GM12878 (cell line): ENCODE measurements around the gene UBTF. TPM values are rescaled to one million over a fixed set of nuclear protein-coding genes. Genes with fewer than 3 reads are reported as not detected.

ENCODE experiments used
- ATAC-seq: fragments of 200-7000 bp; cut with Tn5 transposase; 3 replicates; pipeline ENCODE4 v1.9.1; 2020; ENCODE audit warnings: mild to moderate bottlenecking, moderate library complexity
- BruUV-seq: library from RNA; stranded (reverse); fragments of 400-500 nt; replicated peaks from 2 replicates; lab custom pipeline; 2021; lab: Mats Ljungman, UMichigan
- CTCF ChIA-PET: fragments of 300-600 bp; sonication (Branson Sonifier 250); formaldehyde crosslinking; extraction: SDS; loops from one replicate; lab custom pipeline; 2021; ENCODE audit warnings: inconsistent platforms; lab: Yijun Ruan, JAX
- POLR2A ChIA-PET: fragments of 350-600 bp; formaldehyde crosslinking; extraction: SDS; loops from one replicate; lab custom pipeline; 2021; ENCODE audit warnings: inconsistent platforms; lab: Charles Lee
- RAD21 ChIA-PET: fragments of 300-600 bp; sonication (Branson Sonifier 250); formaldehyde crosslinking; loops from one replicate; lab custom pipeline; 2023; ENCODE audit warnings: antibody characterized with exemption; ENCODE audit not compliant: unreplicated experiment; lab: Charles Lee
- SMC1A ChIA-PET: fragments of 300-600 bp; sonication (Branson Sonifier 250); formaldehyde crosslinking; loops from one replicate; lab custom pipeline; 2023; ENCODE audit not compliant: unreplicated experiment, uncharacterized antibody; lab: Charles Lee
- DNase-seq: peaks from one replicate; pipeline ENCODE4 v3.0.0-alpha.2; 2011; ENCODE audit warnings: low read depth, low spot score
- FAIRE-seq: peaks from 3 replicates; lab custom pipeline; 2011; peaks lifted over from hg19 to GRCh38; lab: Jason Lieb, UNC
- H2AFZ ChIP-seq: 2 replicates; pipeline ENCODE4 v1.6.0; 2011; ENCODE audit warnings: low read depth, low read length, control low read depth; ENCODE audit not compliant: control insufficient read depth
- H3K27ac ChIP-seq: 2 replicates; pipeline ENCODE4 v1.5.1; 2011; ENCODE audit warnings: control low read depth; ENCODE audit not compliant: control insufficient read depth, insufficient read depth
- H3K27me3 ChIP-seq, 2 experiments: replicated peaks in 1 of 2; 2 replicates each; pipeline versions ENCODE4 v1.6.0 to v1.6.1; 2011; ENCODE audit warnings: low read length in 1 of 2; ENCODE audit not compliant: control insufficient read depth in 2 of 2, insufficient read depth in 2 of 2
- H3K36me3 ChIP-seq, 2 experiments: 2 replicates each; pipeline ENCODE4 v1.5.1; 2011; ENCODE audit warnings: low read length in 1 of 2; ENCODE audit not compliant: control insufficient read depth in 2 of 2, insufficient read depth in 2 of 2
- H3K4me1 ChIP-seq: 2 replicates; pipeline ENCODE4 v1.6.1; 2011; ENCODE audit warnings: mild to moderate bottlenecking, low read length, moderate library complexity, mixed read lengths; ENCODE audit not compliant: control insufficient read depth, insufficient read depth
- H3K4me2 ChIP-seq: 2 replicates; pipeline ENCODE4 v1.6.0; 2011; ENCODE audit warnings: control low read depth; ENCODE audit not compliant: control insufficient read depth, insufficient read depth
- H3K4me3 ChIP-seq: fragments of 200-600 bp; sonication (generic); 2 replicates; pipeline ENCODE4 v1.5.1; 2016
- H3K79me2 ChIP-seq: 2 replicates; pipeline ENCODE4 v1.6.0; 2011; ENCODE audit warnings: low read length; ENCODE audit not compliant: control insufficient read depth, insufficient read depth
- H3K9ac ChIP-seq: 2 replicates; pipeline ENCODE4 v1.8.0; 2011; ENCODE audit warnings: low read length, control low read depth, mixed read lengths; ENCODE audit not compliant: control insufficient read depth, insufficient read depth
- H3K9me3 ChIP-seq: replicated peaks from 3 replicates; pipeline ENCODE4 v1.5.1; 2011; ENCODE audit warnings: mild to moderate bottlenecking, low read length; ENCODE audit not compliant: control insufficient read depth, insufficient read depth
- H4K20me1 ChIP-seq: 2 replicates; pipeline ENCODE4 v1.6.0; 2011; ENCODE audit not compliant: control insufficient read depth, insufficient read depth
- CHD1 ChIP-seq: IDR thresholded peaks from 2 replicates; pipeline ENCODE4 v1.6.1; 2012; ENCODE audit warnings: low read depth, low read length, improper control_type of control experiment
- CHD4 ChIP-seq: fragments of 200-600 bp; sonication (generic); IDR thresholded peaks from 2 replicates; pipeline ENCODE4 v1.6.1; 2016; ENCODE audit warnings: mild to moderate bottlenecking
- ELK1 ChIP-seq: IDR thresholded peaks from 2 replicates; pipeline ENCODE4 v1.6.1; 2012; ENCODE audit warnings: low read depth, low read length, improper control_type of control experiment
- MEF2B ChIP-seq: fragments of 450-650 bp; IDR thresholded peaks from 2 replicates; pipeline ENCODE4 v1.6.1; 2018; ENCODE audit warnings: mild to moderate bottlenecking, moderate library complexity; ENCODE audit not compliant: partially characterized antibody, poor library complexity, severe bottlenecking
- NFYA ChIP-seq: IDR thresholded peaks from 2 replicates; pipeline ENCODE4 v1.6.1; 2011; ENCODE audit warnings: low read depth, mild to moderate bottlenecking, low read length, improper control_type of control experiment, borderline replicate concordance
- NRF1 ChIP-seq: conservative IDR thresholded peaks from 2 replicates; pipeline ENCODE4 v1.6.1; 2011; ENCODE audit warnings: mild to moderate bottlenecking, low read depth, low read length, improper control_type of control experiment
- RAD51 ChIP-seq: fragments of 450-650 bp; IDR thresholded peaks from 2 replicates; pipeline ENCODE4 v1.6.1; 2016; ENCODE audit warnings: moderate library complexity, mild to moderate bottlenecking, inconsistent platforms
- RB1 ChIP-seq: fragments of 450-650 bp; formaldehyde crosslinking; IDR thresholded peaks from 2 replicates; pipeline ENCODE4 v1.6.1; 2017; ENCODE audit warnings: mild to moderate bottlenecking, borderline replicate concordance
- RELA ChIP-seq: fragments of 450-650 bp; IDR thresholded peaks from 2 replicates; pipeline ENCODE4 v1.8.0; 2014; ENCODE audit warnings: borderline replicate concordance; ENCODE audit not compliant: partially characterized antibody
- YBX1 ChIP-seq: fragments of 450-650 bp; IDR thresholded peaks from 2 replicates; pipeline ENCODE4 v1.6.1; 2016; ENCODE audit warnings: antibody characterized with exemption
- ZNF622 ChIP-seq: fragments of 450-650 bp; IDR thresholded peaks from 2 replicates; pipeline ENCODE4 v1.6.1; 2017; ENCODE audit warnings: mild to moderate bottlenecking, inconsistent platforms
- WGBS: methylation state at CpG from one replicate; pipeline ENCODE4 v1.1.6; 2016; ENCODE audit warnings: low lambda C conversion rate; ENCODE audit not compliant: insufficient replicate concordance, insufficient coverage; ENCODE audit errors: missing lambda C conversion rate; 5-methylcytosine and 5-hydroxymethylcytosine counted together
- in situ Hi-C: fragments of 300-500 bp; cut with MboI; formaldehyde crosslinking; loops from 9 replicates; pipeline ENCODE4 v1.14.3; 2018; ENCODE audit warnings: mixed read lengths
- intact Hi-C: fragments of 100-400 bp; cut with micrococcal nuclease; formaldehyde crosslinking; loops from one replicate; pipeline ENCODE4 v1.14.2; 2022; ENCODE audit not compliant: unreplicated experiment
- polyA plus RNA-seq, 11 experiments: library from polyadenylated mRNA; depleted of rRNA in 4 of 11; unstranded in 6 of 11; stranded (reverse) in 5 of 11; fragments of >200 nt; fragmentation: Nextera tagmentation in 4 of 11; fragmentation: Illumina TruSeq in 1 of 11; extraction: Ambion mirVana in 4 of 11; extraction: Trizol in 1 of 11; gene quantifications; 1 replicate in 1 of 11; 2 replicates in 10 of 11; pipeline versions ENCODE4 v1.2.1 to v1.2.3, GENCODE V29; 2011 to 2016; ENCODE audit warnings: inconsistent platforms in 2 of 11, missing spikeins in 2 of 11, low read depth in 1 of 11
- total RNA-seq, 4 experiments: library from RNA; depleted of rRNA in 3 of 4; stranded (reverse); fragments of >200 nt in 3 of 4; fragmentation: Illumina TruSeq in 1 of 4; extraction: Trizol in 1 of 4; gene quantifications; 2 replicates each; pipeline versions ENCODE4 v1.2.1 to v1.2.3, GENCODE V29; 2013 to 2021
- TF ChIP-seq, protein P1 (sequence below): IDR thresholded peaks from 2 replicates; pipeline ENCODE4 v1.6.1; 2011; ENCODE audit warnings: low read depth, mild to moderate bottlenecking, low read length, moderate library complexity, borderline replicate concordance; ENCODE audit errors: extremely low read depth

The UBTF gene
- total and polyA plus RNA-seq, 10 of the 15 experiments (the other 5 are each of a cell fraction or from before 2014, with no cell fraction given), result 2.2 to 124 (median 79.6) TPM

DNA sequence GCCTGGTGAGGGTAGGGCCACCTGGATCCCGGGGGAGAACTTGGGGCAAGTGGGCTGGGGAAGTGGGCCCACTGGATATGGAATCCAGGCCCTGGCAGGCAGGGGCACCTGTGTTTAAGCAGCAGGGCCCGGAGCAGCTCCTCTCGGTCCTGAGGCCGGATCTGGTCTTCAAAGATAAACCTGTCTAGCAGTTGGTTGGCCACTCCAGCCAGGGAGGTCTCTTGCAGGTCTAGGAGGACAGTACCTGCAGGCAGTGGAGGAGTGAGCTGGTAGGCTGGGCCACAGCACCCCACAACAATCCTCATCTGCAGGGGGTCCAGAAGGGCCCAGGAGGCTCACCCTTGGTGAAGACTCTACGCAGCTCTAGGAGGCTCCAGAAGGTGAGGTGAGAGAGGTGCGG lies 40.8 kb upstream of the UBTF start:
- no peaks in the 10 kb centered on the region for H4K20me1 ChIP-seq
- no TSS peak for BruUV-seq
- POLR2A ChIA-PET, result no interaction called here
- TF ChIP-seq CHD4 (no peak), ZNF622 (no peak), MEF2B (no peak), RELA (no peak), RB1 (no peak), CHD1 (no peak), YBX1 (no peak), ELK1 (no peak), RAD51 (no peak), NRF1 (no peak), NFYA (no peak)
- TF ChIP-seq, protein P1, sequence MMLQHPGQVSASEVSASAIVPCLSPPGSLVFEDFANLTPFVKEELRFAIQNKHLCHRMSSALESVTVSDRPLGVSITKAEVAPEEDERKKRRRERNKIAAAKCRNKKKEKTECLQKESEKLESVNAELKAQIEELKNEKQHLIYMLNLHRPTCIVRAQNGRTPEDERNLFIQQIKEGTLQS, result no peak
- H3K27me3 ChIP-seq, result no peaks in the 10 kb centered on the region; a peak in 1 of 4 replicates
- in situ Hi-C loops, result no loop called here
- no peak overlapping the region for H3K9ac ChIP-seq
- no peaks in the 10 kb centered on the region for H3K79me2 ChIP-seq
- H3K4me1 ChIP-seq, result no peaks in the 10 kb centered on the region
- DNase-seq (no peak), ATAC-seq (no peak), FAIRE-seq (no peak)
- H3K9me3 ChIP-seq, result no peaks in the 10 kb centered on the region
- H3K4me2 ChIP-seq, result no peak overlapping the region
- CTCF ChIA-PET, result interaction anchor here (0.6 kb wide), 1 partner anchor 13 kb away, joined by 3 read pairs; no protein-coding TSS in a partner anchor
- no peaks in the 10 kb centered on the region for H3K36me3 ChIP-seq
- RAD21 ChIA-PET, result no interaction called here
- intact Hi-C loops, result no loop called here
- no peak overlapping the region for H3K27ac ChIP-seq
- no peak overlapping the region for H3K4me3 ChIP-seq
- H2AFZ ChIP-seq, result no peak overlapping the region
- 49% methylated on average over 6 of the region's 6 CpGs for WGBS
- SMC1A ChIA-PET, result no interaction called here
